Stimulated activated CD8-positive, alpha-beta memory T cell treated with anti-CD3 and anti-CD28 coated beads, Interleukin-15, amount 100 ng/mL, for 1 hour (primary cell): ENCODE results near the gene DLGAP4.
"Not testable (repeated sequence)": the region's sequence is repeated elsewhere in the genome, so short reads cannot be mapped to it uniquely, and the experiment has no call there.

Experiments
- DNase-seq: peaks from one replicate; pipeline ENCODE4 v3.0.0-alpha.2; 2020; ENCODE audit warnings: low read depth

The DLGAP4 gene

GRCh38 chr20:36378686-36379085 is 72.5 kb downstream of the DLGAP4 start:
- no peak for DNase-seq

DNA sequence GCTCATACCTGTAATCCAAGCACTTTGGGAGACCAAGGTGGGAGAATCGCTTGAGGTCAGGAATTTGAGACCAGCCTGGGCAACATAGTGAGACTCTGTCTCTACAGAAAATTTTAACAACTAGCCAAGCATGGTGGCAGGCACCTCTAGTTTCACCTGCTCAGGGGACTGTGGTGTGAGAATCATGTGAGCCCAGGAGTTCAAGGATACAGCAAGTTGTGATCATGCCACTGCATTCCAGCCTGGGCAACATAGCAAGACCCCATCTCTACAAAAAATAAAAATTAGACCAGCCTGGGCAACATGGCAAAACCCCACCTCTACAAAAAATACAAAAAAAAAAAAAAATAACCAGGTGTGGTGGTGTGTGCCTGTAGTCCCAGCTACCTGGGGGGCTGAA is 73.8 kb downstream of the DLGAP4 start:
- not testable (repeated sequence) for DNase-seq

DNA sequence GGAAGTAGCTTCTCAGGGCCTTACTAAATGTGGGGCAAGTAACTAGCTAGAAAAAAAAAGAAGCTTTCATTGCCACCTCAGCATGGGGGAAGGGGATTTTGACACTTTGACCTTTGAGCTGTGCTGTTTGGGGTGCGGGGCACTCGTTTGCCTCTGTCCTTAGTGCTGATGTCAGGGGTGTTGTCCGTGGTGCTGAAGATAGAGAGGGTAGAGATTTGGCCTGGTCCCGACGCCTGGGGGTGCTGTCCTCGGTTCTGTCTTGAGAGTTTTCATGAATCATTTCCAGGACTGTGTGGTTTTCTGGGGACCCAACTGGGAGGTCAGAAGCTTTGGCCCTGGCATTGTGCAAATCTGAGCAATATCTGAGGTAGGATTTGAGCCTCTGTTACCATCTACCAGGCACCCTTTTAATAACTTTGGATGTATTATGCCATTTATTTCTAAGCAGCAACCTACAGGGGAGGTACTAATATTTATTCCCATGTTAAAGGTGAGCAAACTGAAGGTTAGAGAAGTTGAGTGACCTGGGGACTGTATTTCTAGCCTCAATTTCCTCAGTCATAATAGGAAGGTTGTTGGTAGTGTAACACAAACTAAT is 78.0 kb downstream of the DLGAP4 start:
- no peak for DNase-seq

GRCh38 chr20:36385503-36385902 is 79.4 kb downstream of the DLGAP4 start:
- no peak for DNase-seq

DNA sequence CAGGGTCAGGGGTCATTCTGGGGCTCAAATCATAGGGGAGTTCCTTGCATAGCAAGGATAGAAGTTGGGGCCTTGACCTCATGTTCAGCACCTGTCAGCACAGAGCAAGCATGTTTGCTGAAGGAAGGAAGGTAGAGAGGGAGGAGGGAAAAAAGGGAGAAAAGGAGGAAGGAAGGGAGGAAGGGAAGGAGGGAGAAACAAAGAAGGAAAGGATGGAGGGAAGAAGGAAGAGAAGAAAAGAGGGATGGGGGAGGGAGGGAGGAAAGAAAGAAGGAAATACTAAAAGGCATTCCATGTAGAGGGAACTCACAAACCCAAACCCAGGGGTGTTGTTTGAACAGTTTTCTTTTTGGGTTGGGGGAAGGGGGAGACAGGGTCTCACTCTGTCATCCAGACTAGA is 80.1 kb downstream of the DLGAP4 start:
- no peak for DNase-seq

DNA sequence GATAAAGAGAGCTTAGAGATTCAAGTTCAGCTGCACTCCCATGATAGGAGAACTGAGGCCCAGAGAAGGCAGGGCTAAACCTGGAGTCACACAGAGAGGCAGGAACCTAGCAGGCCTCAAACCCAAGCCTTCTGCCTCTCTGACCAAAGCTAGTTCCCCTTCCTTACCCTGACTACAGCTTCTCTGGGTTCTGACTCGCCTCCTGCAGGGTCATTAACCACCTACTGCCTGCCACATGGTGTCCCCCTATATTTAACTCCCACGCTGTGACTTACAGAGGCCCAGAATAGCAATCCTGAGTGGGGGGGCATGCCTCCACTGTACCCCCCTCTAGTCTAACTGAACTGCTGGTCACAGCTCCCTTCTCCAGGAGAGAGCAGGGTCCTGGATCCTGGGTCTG is 84.1 kb downstream of the DLGAP4 start:
- DNase-seq, result no peak

GRCh38 chr20:36390719-36391415 is 84.7 kb downstream of the DLGAP4 start:
- DNase-seq, result no peak

- no peak for DNase-seq
These were observed 85.3 kb downstream of the DLGAP4 start for GRCh38 chr20:36391456-36391855.

DNA sequence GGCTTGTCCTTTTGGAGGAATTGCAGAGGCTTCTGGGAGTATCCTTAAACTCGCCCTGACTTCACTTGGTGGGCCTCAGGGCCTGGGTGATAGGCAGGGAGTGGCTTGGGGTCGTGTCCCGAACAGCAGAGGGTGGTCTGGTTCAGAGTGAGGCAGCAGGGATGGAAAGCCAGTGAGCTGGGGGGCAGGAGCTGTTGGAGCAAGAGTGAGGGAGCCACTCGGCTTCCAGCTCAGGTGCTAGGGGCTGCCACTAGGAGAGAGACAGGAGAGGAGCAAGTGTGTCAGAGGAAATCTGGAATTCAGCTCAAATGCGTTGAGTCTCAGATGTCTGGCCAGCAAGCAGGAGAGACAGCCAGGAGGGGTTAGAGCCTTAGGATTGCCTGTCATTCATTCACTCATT is 85.8 kb downstream of the DLGAP4 start:
- no peak for DNase-seq

DNA sequence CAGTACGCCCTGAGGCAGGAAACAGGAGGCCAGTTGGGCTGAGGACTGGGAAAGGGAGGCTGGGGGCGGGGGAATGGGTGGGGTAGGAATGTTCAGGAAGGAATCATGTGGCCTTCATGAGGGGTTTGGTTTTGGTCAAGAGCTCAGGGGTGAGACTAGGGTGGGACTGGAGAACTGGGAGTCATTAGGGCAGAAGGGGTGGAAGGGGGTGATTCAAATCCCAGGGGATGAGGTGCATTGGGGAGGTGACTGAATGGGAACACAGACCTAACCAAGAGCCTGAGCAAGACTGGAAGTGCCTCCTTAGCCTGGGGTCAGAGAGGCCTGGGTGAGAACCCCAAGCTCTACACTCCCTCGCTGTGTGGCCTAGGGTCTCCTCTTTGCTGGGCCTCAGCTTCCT is 86.8 kb downstream of the DLGAP4 start:
- DNase-seq, result no peak

DNA sequence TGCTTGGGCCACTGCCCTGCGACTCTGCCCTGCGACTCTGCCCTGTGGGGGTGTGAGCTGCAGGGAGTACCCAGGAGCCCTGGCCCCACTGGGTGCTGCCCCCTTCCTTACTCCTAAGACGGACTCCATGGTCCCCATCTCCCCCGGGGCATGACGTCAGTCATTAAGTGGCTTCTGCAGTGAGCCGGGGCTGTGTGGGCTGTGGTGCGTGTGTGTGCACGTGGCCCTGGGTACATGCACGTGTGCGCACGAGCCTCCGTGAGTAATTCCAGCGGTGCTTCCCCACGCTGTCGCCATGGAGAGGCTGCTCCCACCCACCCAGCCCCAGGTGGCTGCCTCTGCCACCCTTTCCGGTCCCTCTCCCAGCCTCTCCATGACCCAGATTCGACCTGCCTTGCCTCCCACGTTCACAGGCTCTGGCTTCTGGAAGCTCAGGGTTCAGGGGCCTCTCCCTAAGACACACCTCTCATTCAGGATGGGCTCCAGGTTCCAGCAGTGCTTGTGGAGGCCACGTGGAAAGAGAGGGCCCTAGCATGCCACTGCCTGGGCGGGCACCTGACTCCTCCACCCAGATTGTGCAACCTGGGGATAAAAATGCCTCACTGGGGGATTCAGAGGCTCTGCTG is 88.3 kb downstream of the DLGAP4 start:
- no peak for DNase-seq

- DNase-seq, result no peak
These were observed 90.2 kb downstream of the DLGAP4 start for GRCh38 chr20:36396340-36396739.

DNA sequence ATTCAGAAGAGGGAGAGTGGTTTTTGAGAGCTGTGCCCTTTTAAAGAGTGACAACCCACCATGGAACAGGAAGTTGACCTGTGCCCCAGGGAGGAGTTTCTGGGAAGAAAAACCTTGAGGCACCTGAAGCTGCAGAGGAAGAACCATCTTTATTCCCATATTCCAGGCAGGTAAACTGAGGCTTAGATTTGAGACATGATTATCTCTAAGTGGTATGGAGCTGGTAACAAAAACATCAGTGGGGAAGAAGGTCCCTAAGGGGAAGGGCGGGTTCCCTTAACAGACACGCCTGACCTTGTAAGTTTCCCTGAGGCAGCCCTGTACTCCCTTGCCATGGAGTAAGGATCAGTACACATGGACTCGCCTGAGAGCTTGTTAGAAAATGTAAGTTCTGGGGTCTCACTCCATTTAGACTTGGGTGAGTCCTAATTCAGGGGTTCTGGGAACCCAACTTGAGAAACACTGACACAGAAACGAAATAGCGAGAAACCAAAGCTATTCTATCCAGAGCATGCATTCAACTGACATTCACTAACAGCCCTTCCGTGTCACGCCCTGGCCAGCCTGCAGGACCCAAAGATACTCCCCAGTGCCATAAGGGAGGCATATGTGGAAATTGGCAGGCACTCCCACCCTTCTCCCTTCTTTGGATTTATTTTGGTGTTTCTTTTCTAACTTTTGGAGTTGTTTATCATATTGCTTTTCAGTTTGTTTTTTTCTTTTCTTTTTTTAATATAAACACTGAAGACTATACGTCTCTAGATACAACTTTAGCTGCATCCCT is 90.9 kb downstream of the DLGAP4 start:
- no peak for DNase-seq

DNA sequence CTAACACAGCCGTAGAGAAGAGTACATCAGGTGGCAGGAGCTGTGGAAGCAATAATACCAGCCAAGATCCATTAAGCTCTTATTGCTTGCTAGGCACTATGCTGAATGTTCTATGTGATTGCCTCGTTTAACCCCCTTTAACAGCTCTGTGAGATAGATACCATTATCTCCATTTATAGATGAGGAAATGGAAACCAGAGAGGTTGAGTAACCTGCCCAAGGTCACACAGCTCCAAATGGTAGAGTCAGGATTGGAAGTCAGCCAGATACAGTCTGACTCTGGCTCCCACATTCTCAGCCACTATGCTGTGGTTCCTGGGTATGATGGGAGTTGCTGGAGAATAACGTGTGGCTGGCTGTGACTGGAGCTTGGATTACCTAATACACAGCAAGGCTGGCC is 92.4 kb downstream of the DLGAP4 start:
- DNase-seq, result no peak

- DNase-seq, result no peak
These were observed 93.2 kb downstream of the DLGAP4 start for GRCh38 chr20:36399147-36399968.

DNA sequence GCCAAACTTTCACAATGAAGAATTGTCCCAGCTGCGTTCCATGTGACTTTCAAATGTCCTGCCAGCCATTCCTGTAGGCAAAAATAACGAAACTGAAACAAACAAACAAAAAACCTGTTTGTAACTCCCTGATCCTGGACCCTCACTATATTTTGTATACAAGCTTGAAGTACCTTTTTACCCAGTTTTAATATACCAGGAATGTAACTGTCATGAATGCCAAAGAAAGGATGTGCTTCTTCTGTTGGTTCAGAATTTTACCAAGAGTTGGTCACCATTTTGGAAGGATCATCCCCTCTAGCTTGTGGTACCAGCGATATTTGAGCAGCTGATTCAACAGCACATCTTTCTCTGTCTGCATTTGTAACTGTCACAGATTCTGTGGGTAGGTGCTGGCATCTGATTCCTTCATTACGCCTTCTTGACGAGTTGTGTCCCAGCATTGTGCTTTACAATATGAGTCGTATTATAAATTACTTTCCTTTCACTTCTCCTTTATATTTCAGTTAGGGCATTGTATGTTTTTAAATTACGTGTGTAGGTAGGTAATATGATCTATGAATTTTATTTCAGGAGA is 93.9 kb downstream of the DLGAP4 start:
- DNase-seq, result no peak

DNA sequence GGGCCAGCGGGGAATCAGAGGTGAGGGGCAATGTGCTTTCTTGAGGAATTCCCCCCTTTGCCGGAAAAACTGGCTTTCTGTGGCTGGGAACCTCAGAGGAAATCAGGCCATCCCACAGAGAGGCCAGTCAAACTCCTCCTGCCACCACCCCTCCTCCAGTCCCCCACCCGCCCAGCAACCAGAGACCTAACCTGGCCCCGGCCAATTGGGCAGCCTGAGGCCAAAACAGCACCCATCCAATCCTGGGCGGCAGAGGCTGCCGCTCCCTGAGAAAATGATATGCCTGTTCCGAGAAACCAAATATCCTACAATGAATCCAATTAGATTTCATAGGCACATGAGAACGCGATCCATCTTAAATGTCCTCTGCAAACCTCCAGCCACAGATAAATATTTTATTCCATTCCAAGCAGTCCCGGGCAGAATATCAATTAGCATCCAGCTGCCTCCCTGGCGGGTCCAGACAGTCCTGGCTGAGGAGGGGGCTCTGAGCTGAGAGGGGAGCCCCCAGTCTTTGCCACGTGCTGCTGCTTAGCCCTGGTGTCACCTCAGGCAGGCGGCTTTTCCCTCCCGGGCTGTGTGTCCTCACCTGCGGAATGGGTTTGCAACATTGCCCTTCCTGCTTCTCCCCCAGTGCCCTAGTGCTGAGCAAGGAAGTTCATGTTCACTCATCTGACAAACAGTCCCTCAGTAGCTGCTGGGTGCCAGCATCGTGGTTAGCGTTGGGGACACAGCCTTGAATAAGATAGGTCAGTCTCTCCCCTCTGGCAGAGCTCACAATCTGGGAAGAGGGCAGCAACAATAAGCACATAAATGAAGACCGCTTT is 95.0 kb downstream of the DLGAP4 start:
- no peak for DNase-seq

DNA sequence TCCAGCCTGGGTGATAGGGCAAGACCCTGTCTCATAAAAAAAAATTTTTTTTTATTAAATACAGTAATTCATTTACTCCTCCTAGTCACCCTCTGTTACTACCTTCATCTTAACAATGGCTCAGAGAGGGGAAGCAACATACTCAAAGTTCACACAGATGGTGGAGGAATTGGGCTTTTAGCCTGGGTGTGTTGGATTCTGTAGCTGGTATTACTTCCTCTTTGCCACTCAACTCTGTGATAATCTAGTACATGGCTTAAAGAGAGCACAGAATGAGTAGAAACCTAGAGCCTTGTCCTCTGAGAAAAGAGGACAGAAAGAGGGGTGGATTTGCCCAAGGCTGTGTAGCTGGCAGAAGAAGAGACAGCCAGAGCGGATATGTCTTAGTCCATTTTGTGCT is 96.6 kb downstream of the DLGAP4 start:
- DNase-seq, result no peak

DNA sequence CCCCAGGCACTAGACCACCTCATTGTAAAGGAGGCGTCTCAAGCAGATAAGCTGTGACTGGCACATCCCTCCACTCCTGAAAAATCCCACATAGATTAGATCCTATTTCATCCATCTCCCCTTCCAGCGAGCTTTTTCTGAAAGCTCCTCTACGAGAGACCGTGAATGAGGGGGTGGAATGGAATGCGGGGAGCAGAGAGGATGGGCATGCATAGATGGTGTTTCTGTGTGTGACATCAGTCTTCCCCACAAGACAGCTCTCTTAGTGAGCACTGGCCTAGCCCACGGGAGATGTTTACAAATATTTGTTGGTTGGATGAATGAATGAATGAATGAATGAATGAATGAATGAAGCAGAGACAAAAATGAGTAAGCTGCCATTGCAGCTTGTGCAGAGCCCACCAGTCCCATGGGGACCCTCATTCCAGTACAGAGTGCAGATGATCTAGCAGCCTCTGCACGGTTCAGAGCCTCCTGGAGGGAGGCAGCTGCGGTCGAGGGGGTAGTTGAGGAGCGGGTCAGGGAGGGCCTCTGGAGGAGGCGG is 98.4 kb downstream of the DLGAP4 start:
- DNase-seq, result no peak

DNA sequence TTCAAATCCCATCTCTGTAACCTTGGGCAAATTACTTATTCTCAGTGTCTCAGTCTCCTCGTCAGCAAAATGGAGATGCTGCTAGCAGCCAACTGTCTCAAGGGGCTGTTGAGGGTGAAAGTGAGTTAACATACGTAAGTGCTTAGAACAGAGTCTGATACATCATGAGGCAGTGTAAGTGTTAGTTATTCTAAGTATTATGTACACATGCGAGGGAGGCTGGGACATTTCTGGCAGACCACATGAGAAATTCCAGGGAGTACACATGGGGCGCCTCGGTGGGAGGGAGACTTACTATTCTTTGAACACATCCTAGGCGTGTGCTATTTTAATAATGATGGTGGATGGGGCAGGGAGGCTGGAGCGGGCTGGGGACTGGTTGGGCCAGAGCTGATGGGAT is 99.1 kb downstream of the DLGAP4 start:
- no peak for DNase-seq
